ENCODE measurements around the gene SSX2IP.
"Not testable (repeated sequence)": the region's sequence is repeated elsewhere in the genome, so short reads cannot be mapped to it uniquely, and the experiment has no call there.

- TF ChIP-seq, protein P1, sequence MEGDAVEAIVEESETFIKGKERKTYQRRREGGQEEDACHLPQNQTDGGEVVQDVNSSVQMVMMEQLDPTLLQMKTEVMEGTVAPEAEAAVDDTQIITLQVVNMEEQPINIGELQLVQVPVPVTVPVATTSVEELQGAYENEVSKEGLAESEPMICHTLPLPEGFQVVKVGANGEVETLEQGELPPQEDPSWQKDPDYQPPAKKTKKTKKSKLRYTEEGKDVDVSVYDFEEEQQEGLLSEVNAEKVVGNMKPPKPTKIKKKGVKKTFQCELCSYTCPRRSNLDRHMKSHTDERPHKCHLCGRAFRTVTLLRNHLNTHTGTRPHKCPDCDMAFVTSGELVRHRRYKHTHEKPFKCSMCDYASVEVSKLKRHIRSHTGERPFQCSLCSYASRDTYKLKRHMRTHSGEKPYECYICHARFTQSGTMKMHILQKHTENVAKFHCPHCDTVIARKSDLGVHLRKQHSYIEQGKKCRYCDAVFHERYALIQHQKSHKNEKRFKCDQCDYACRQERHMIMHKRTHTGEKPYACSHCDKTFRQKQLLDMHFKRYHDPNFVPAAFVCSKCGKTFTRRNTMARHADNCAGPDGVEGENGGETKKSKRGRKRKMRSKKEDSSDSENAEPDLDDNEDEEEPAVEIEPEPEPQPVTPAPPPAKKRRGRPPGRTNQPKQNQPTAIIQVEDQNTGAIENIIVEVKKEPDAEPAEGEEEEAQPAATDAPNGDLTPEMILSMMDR (IDR thresholded peaks at IDR 0.05; ENCODE audit: low read depth, low read length, missing input control), result not testable (repeated sequence)
- not testable (repeated sequence) for TF ChIP-seq GABPA (IDR thresholded peaks at IDR 0.05 in 1 of 2, conservative IDR thresholded peaks at IDR 0.05 in 1 of 2); TAF1 (conservative IDR thresholded peaks at IDR 0.05); RAD21 (IDR thresholded peaks at IDR 0.05); SP1 (IDR thresholded peaks at IDR 0.05); RXRA (IDR thresholded peaks at IDR 0.05); REST (IDR thresholded peaks at IDR 0.05); EGR1 (IDR thresholded peaks at IDR 0.05; ENCODE audit: low read depth in 2 of 2); FOXA1 (IDR thresholded peaks at IDR 0.05); JUND (IDR thresholded peaks at IDR 0.05)
- TF ChIP-seq, protein P2, sequence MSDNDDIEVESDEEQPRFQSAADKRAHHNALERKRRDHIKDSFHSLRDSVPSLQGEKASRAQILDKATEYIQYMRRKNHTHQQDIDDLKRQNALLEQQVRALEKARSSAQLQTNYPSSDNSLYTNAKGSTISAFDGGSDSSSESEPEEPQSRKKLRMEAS (IDR thresholded peaks at IDR 0.05), result not testable (repeated sequence)
These were observed 95.3 kb downstream of the SSX2IP start for GRCh38 chr1:84594959-84595358.

All from liver (tissue), 3 donors.